SIG-M5 treated with dmso at 0.1 percent for 504 hours (cell line): Measurements from ENCODE around the gene MS4A4A.
A peak's percentile ranks its signal among the peaks of the same experiment; 100 is the strongest.
"Not testable (repeated sequence)": the region's sequence is repeated elsewhere in the genome, so short reads cannot be mapped to it uniquely, and the experiment has no call there.

Experiments
- DNase-seq: peaks from one replicate; lab custom pipeline; 2025; ENCODE audit not compliant: unreplicated experiment; lab: John Stamatoyannopoulos, UW

Gene MS4A4A

GRCh38 chr11:60301178-60301577 is 20.7 kb downstream of the MS4A4A start:
- DNase-seq, result no peak

GRCh38 chr11:60301884-60302283 is 21.4 kb downstream of the MS4A4A start:
- DNase-seq, result not testable (repeated sequence)

GRCh38 chr11:60303661-60304060 is 23.2 kb downstream of the MS4A4A start:
- DNase-seq, result no peak

- DNase-seq, result no peak
Measured at GRCh38 chr11:60305906-60306619, 25.6 kb downstream of the MS4A4A start.

GRCh38 chr11:60307507-60308195 is 27.2 kb downstream of the MS4A4A start:
- no peak for DNase-seq

GRCh38 chr11:60310407-60310998 is 30.0 kb downstream of the MS4A4A start:
- DNase-seq, result no peak

GRCh38 chr11:60314635-60315321 is 34.3 kb downstream of the MS4A4A start:
- no peak for DNase-seq

- DNase-seq, result no peak
Measured at GRCh38 chr11:60315871-60316270, 35.4 kb downstream of the MS4A4A start.

GRCh38 chr11:60316317-60316716 is 35.9 kb downstream of the MS4A4A start:
- no peak for DNase-seq

- no peak for DNase-seq
Measured at GRCh38 chr11:60318726-60319125, 38.3 kb downstream of the MS4A4A start.

GRCh38 chr11:60321051-60321450 is 40.6 kb downstream of the MS4A4A start:
- DNase-seq, result no peak

GRCh38 chr11:60326955-60327354 is 46.5 kb downstream of the MS4A4A start, which contains the start of gene MS4A6E:
TSS of gene MS4A6E (plus strand) at chr11:60327255. CDS start at chr11:60334896, 7,641 bp downstream.
- no peak for DNase-seq

- no peak for DNase-seq
Measured at GRCh38 chr11:60328460-60328859, 48.0 kb downstream of the MS4A4A start.

GRCh38 chr11:60332846-60333245 is 52.4 kb downstream of the MS4A4A start:
- no peak for DNase-seq

- DNase-seq, result peak; percentile 72
Measured at GRCh38 chr11:60334005-60334620, 53.6 kb downstream of the MS4A4A start.

- DNase-seq, result no peak
Measured at GRCh38 chr11:60336767-60337391, 56.4 kb downstream of the MS4A4A start.

GRCh38 chr11:60338053-60338452 is 57.6 kb downstream of the MS4A4A start:
- no peak for DNase-seq

GRCh38 chr11:60339356-60339755 is 58.9 kb downstream of the MS4A4A start:
- DNase-seq, result no peak

- peak; percentile 14 for DNase-seq
Measured at GRCh38 chr11:60343094-60343704, 62.7 kb downstream of the MS4A4A start.

GRCh38 chr11:60344146-60344545 is 63.7 kb downstream of the MS4A4A start:
- no peak for DNase-seq
